Activated CD8-positive, alpha-beta memory T cell treated with anti-CD3 and anti-CD28 coated beads, Interleukin-2, amount 50 U/mL, for 1 hour (primary cell): ENCODE data around the gene GSTM2.

Source experiments
- DNase-seq: peaks from one replicate; pipeline ENCODE4 v3.0.0-alpha.2; 2020; ENCODE audit errors: extremely low read depth

The GSTM2 gene

GRCh38 chr1:109667452-109668122 lies at the start of gene GSTM2:
GSTM2 (plus strand) TSS chr1:109668057; CDS start chr1:109668116, 59 bp downstream.
- DNase-seq, result peak; percentile 44

DNA sequence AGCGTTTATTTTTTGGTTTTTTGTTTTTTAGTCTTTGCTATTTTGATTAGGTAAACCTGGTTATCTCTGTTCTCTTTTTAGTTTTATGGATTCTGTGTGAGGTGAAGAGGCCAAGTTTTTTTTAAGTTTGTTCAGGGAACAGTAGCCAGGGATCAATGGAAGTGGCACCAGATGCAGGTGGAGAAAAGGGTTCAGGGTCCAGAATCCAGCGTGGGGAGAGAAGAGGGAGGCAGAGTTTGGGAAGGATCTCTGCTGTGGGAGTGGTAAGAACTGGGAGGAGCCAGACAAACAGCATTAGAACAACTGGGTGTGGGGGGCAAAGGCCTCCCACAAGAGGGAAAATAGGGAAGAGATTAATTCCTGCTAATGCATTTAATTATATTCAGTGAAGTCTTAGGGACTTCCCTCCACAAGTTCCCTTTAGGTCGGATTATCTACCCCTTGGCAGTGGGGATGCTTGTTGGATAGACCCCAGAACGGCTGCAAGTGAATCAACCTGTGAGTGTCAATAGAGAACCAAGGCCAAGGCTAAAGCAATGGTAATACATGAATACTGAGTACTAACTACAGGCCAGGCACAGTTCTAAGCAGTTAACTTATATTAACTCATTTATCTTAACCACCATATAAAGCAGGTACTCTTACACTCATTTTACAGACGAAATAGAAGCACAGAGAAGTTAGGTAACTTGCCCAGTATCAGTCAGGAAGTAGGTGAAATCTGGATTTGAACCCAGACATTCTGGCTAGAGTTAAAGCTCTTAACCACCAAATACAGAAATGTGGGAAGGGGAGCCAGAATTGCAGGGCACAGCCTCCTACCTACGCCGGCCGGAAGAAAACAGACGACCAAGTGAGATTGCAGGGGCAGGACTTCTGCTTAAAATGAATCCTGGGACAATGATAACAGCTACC lies 48.9 kb upstream of the GSTM2 start:
- no peak for DNase-seq

GRCh38 chr1:109619576-109620400 lies 48.1 kb upstream of the GSTM2 start, which contains the start of the genes AMPD2 and GNAT2:
AMPD2 (plus strand) TSS chr1:109619837; CDS start chr1:109621176, 1,339 bp downstream.
GNAT2 (minus strand) TSS chr1:109619616; CDS start chr1:109612870, 6,746 bp downstream.
- DNase-seq, result peak; percentile 33

GRCh38 chr1:109620401-109620791 lies 47.5 kb upstream of the GSTM2 start:
- DNase-seq, result no peak

GRCh38 chr1:109620841-109621286 lies 47.0 kb upstream of the GSTM2 start:
- peak; percentile 96 for DNase-seq

- DNase-seq, result no peak
These were observed 46.3 kb upstream of the GSTM2 start for GRCh38 chr1:109621379-109622136.

DNA sequence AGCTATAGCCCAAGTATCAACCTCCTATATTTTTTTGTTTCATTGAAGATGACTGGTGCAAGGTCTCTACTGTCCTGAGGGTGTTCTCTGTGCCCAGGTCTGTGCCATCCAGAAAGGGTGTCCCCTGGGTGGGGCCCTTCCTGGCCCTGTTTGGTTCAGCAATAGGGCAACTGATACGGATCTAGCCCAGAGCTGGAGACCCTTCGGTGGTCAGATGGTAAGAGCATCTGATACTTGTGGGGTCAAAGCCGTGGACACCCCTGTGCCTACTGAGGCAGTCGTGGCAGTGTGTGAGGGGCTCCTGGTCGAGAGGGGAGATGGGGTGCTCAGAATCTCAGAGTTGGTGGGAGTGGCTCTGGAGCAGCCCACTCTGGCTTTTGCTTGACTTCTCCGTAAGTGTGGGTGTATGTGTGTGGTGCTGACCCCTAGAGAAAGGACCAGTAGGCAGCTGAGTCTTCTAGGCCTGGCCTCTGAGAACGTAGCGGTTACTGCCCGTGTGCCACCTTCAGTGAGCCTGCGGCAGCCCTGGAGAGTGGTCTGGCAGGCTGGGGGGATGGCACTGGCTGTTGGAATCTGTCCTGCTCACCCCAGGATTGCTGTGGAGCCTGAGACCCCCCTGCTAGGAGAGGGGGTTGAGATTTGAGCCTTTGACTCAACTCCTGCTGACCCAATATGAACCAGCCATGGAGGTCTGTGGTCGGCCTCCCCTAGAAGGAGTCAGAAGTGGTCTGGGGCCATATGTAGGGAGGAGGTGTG lies 45.5 kb upstream of the GSTM2 start:
- DNase-seq, result no peak

DNA sequence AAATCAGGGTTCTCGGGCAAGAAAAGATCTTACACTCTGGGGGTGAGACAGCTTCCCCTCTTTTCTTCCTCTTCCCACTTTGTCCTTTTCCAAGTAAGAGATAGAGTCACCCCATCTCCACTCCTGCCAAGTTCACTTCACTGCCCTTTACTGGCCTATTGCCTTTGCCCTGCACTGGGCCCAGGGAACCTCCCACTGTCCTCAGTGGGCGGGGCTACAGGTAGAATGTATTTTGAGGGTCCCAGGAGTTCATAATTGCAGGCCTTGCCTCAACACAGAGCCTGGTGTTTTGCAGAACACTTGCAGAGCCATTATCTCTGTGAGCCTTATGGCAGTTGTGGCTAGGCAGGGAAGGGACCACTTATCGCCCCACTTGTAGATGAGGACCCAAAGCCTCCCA lies 45.0 kb upstream of the GSTM2 start:
- no peak for DNase-seq

- DNase-seq, result no peak
These were observed 44.2 kb upstream of the GSTM2 start for GRCh38 chr1:109623601-109624161.

DNA sequence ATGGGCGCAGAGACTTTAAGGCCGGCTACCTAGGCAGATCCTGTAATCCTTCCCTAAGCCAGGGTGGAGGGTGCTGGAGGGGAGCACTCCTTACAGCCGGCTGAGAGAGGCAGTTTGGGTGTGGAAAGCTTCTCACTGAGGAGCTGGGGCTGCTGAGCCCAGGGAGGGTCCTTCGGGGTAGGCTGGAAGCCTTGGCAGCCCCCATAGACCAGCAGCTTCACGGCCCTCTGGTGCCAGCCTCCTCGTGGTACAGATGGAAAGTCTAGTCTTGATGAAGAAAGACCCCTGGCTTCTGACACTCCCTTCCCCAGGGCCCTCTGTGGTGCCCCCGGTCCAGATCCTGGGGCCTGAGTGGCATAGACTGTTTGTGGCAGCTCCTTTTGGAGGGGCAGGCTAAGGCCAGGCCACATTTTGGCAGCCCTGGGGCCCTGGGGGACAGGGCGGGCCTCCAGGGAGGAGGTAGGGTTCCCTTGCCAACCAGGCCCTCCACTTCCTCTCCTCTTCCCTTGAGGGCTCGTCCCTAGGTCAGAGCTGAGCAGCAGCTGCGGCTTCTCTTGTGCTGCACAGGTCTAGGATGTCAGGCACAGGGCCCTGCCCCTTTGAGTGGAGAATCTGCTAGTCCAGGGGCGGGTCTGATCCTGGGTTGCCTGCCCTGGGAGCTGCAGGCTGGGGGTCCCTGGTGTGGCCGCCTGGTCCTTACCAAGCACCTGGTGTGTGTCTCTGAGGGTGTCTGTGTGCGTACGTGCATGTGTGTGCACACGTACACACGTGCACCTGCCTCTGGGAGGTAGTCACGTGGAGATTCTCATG lies 43.5 kb upstream of the GSTM2 start:
- DNase-seq, result no peak

DNA sequence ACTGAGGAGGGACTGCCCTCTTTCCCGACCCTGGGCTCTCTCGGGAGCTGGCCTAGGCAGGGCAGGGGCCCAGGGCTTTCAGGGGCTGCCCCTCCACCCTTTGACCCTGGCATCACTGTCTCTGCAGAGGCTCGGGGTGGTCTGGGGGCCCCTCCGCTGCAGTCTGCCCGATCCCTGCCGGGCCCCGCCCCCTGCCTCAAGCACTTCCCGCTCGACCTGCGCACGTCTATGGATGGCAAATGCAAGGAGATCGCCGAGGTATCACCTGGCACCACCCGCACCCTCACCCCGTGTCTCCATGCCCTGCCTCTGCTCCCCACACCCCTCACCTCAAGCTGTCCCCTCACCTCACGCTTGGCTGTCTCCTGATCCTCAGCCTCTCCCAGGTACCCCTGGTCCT lies 42.7 kb upstream of the GSTM2 start:
- DNase-seq, result no peak

GRCh38 chr1:109625601-109626560 lies 42.0 kb upstream of the GSTM2 start:
- no peak for DNase-seq

- no peak for DNase-seq
These were observed 41.0 kb upstream of the GSTM2 start for GRCh38 chr1:109626682-109627408.

- no peak for DNase-seq
These were observed 40.0 kb upstream of the GSTM2 start for GRCh38 chr1:109627692-109628399.

DNA sequence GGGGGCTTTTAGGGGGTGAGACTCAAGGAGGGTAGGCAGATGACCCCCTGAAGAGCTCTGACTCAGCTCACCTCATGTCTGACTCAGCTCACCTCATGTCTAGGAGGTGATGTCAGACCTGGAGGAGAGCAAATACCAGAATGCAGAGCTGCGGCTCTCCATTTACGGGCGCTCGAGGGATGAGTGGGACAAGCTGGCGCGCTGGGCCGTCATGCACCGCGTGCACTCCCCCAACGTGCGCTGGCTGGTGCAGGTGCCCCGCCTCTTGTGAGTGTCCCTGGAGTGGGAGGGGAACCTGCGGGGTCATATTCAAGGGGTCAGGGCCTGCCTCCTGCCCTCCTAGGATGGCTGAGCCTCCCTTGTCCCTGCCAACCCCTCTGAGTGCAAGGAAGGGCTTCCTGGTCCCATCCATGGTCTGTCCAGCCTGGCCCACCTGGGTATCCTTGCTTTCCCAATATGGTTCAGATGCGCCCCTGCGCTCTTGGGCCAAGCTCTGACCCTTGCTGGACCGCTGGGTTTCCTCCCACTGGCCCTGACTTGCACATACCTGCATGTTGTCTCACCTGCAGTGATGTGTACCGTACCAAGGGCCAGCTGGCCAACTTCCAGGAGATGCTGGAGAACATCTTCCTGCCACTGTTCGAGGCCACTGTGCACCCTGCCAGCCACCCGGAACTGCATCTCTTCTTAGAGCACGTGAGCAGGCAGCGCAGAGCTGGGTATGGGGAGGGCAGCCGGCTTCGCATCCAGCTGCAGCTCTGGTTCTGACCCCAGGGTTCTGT lies 39.1 kb upstream of the GSTM2 start:
- no peak for DNase-seq
